Activated naive CD8-positive, alpha-beta T cell treated with anti-CD3 and anti-CD28 coated beads, Interleukin-2, amount 50 U/mL, for 16 hours (primary cell): Measurements from ENCODE around the gene OR52W1.

Experiments used
- DNase-seq: peaks from one replicate; pipeline ENCODE4 v3.0.0-alpha.2; 2020; ENCODE audit warnings: low read depth, low spot score

OR52W1 gene

GRCh38 chr11:6199174-6199810 lies at the start of gene OR52W1:
Gene OR52W1, plus strand, starts transcription at chr11:6199224. Its CDS starts 0 bp downstream, at chr11:6199224.
- no peak for DNase-seq

GRCh38 chr11:6151117-6151516 lies 47.9 kb upstream of the OR52W1 start:
- DNase-seq = no peak

GRCh38 chr11:6152126-6152525 lies 46.9 kb upstream of the OR52W1 start:
- DNase-seq = no peak

- no peak for DNase-seq
Measured at GRCh38 chr11:6156628-6157359, 42.2 kb upstream of the OR52W1 start.

- no peak for DNase-seq
Measured at GRCh38 chr11:6170226-6170625, 28.8 kb upstream of the OR52W1 start, which contains the start of gene OR52B2. Gene OR52B2, minus strand, starts transcription at chr11:6170326. Its CDS starts 0 bp downstream, at chr11:6170326.

- DNase-seq = no peak
Measured at GRCh38 chr11:6175440-6175839, 23.6 kb upstream of the OR52W1 start.

GRCh38 chr11:6191742-6192141 lies 7.3 kb upstream of the OR52W1 start:
- DNase-seq = no peak

- no peak for DNase-seq
Measured at GRCh38 chr11:6194065-6194581, 4.9 kb upstream of the OR52W1 start.

- DNase-seq = no peak
Measured at GRCh38 chr11:6196396-6196795, 2.6 kb upstream of the OR52W1 start.

GRCh38 chr11:6197466-6198200 lies 1.4 kb upstream of the OR52W1 start:
- DNase-seq = no peak

GRCh38 chr11:6200975-6201374 lies 2.0 kb downstream of the OR52W1 start:
- DNase-seq = no peak

GRCh38 chr11:6201481-6201880 lies 2.5 kb downstream of the OR52W1 start:
- DNase-seq = no peak

GRCh38 chr11:6202041-6202440 lies 3.0 kb downstream of the OR52W1 start:
- no peak for DNase-seq

GRCh38 chr11:6203327-6203726 lies 4.3 kb downstream of the OR52W1 start:
- no peak for DNase-seq

GRCh38 chr11:6204706-6205105 lies 5.7 kb downstream of the OR52W1 start:
- DNase-seq = no peak

GRCh38 chr11:6205366-6205765 lies 6.3 kb downstream of the OR52W1 start, which contains the start of gene C11orf42:
Gene C11orf42, plus strand, starts transcription at chr11:6205557. Its CDS starts 59 bp downstream, at chr11:6205616.
- DNase-seq = no peak

GRCh38 chr11:6206456-6207180 lies 7.6 kb downstream of the OR52W1 start:
- no peak for DNase-seq

- DNase-seq = no peak
Measured at GRCh38 chr11:6209801-6210200, 10.8 kb downstream of the OR52W1 start.

- DNase-seq = no peak
Measured at GRCh38 chr11:6210274-6210955, 11.4 kb downstream of the OR52W1 start.

GRCh38 chr11:6214530-6214929 lies 15.5 kb downstream of the OR52W1 start:
- no peak for DNase-seq

- DNase-seq = no peak
Measured at GRCh38 chr11:6216501-6216900, 17.5 kb downstream of the OR52W1 start.
